Liver (tissue), 9 donors: ENCODE results near the gene DBP. TPM values are rescaled to one million over a fixed set of nuclear protein-coding genes. Genes with fewer than 3 reads are reported as not detected.

ENCODE experiments used
- DNase-seq: peaks from one replicate; pipeline ENCODE4 v3.0.0-alpha.2; 2017; ENCODE audit warnings: low spot score
- H3K27ac ChIP-seq, 2 donors: one replicate each; pipeline ENCODE4 v1.7.0; 2013; ENCODE audit warnings: inconsistent platforms in 2 of 2, low read length in 2 of 2, control low read depth in 1 of 2, low read depth in 1 of 2, mild to moderate bottlenecking in 1 of 2
- H3K27me3 ChIP-seq, 4 donors: one replicate each; pipeline versions ENCODE4 v1.6.1 to v1.7.0; 2013; ENCODE audit warnings: low read length in 3 of 4, inconsistent platforms in 1 of 4, mild to moderate bottlenecking in 1 of 4, moderate library complexity in 1 of 4; ENCODE audit not compliant: control insufficient read depth in 4 of 4, insufficient read depth in 4 of 4
- H3K36me3 ChIP-seq, 4 donors: one replicate each; pipeline versions ENCODE4 v1.6.1 to v1.7.0; 2013; ENCODE audit warnings: low read length in 3 of 4, mild to moderate bottlenecking in 3 of 4, low read depth in 1 of 4, moderate library complexity in 1 of 4; ENCODE audit not compliant: control insufficient read depth in 4 of 4, insufficient read depth in 3 of 4
- H3K4me1 ChIP-seq, 4 donors: one replicate each; pipeline versions ENCODE4 v1.6.1 to v1.7.0; 2013; ENCODE audit warnings: low read length in 3 of 4, mild to moderate bottlenecking in 3 of 4, moderate library complexity in 1 of 4; ENCODE audit not compliant: control insufficient read depth in 4 of 4, insufficient read depth in 4 of 4
- H3K4me3 ChIP-seq, 3 donors: one replicate each; pipeline versions ENCODE4 v1.6.1 to v1.7.0; 2013; ENCODE audit warnings: low read length in 3 of 3, control low read depth in 1 of 3, low read depth in 1 of 3, mild to moderate bottlenecking in 1 of 3
- H3K9ac ChIP-seq, 2 donors: one replicate each; pipeline ENCODE4 v1.7.0; 2013; ENCODE audit warnings: low read length in 2 of 2, mild to moderate bottlenecking in 2 of 2, moderate library complexity in 2 of 2, control low read depth in 1 of 2, low read depth in 1 of 2
- H3K9me3 ChIP-seq, 4 donors: one replicate each; pipeline versions ENCODE4 v1.6.1 to v1.7.0; 2013; ENCODE audit warnings: low read length in 3 of 4; ENCODE audit not compliant: control insufficient read depth in 4 of 4
- EGR1 ChIP-seq, 2 donors: IDR thresholded peaks; 2 replicates each; pipeline ENCODE4 v1.6.1; 2016 to 2018; ENCODE audit warnings: antibody characterized with exemption in 2 of 2, low read depth in 2 of 2
- HNF4A ChIP-seq, 2 donors: conservative IDR thresholded peaks; 2 replicates each; pipeline ENCODE4 v1.6.1; 2016; ENCODE audit warnings: antibody characterized with exemption in 2 of 2, mild to moderate bottlenecking in 2 of 2
- JUND ChIP-seq, 2 donors: IDR thresholded peaks; 2 replicates each; pipeline ENCODE4 v1.6.1; 2016; ENCODE audit warnings: antibody characterized with exemption in 2 of 2
- MAX ChIP-seq: IDR thresholded peaks from 2 replicates; pipeline ENCODE4 v1.6.1; 2016; ENCODE audit warnings: antibody characterized with exemption
- NR2F2 ChIP-seq: IDR thresholded peaks from 2 replicates; pipeline ENCODE4 v1.6.1; 2016; ENCODE audit warnings: antibody characterized with exemption
- RXRA ChIP-seq, 2 donors: IDR thresholded peaks; 2 replicates each; pipeline ENCODE4 v1.6.1; 2017 to 2018; ENCODE audit warnings: antibody characterized with exemption in 2 of 2, mild to moderate bottlenecking in 1 of 2
- SP1 ChIP-seq: IDR thresholded peaks from 2 replicates; pipeline ENCODE4 v1.6.1; 2018; ENCODE audit warnings: antibody characterized with exemption, mild to moderate bottlenecking
- TAF1 ChIP-seq: conservative IDR thresholded peaks from 2 replicates; pipeline ENCODE4 v1.6.1; 2016; ENCODE audit warnings: antibody characterized with exemption, mild to moderate bottlenecking
- YY1 ChIP-seq: IDR thresholded peaks from 2 replicates; pipeline ENCODE4 v1.6.1; 2016; ENCODE audit warnings: antibody characterized with exemption, mild to moderate bottlenecking
- ZBTB33 ChIP-seq: IDR thresholded peaks from 2 replicates; pipeline ENCODE4 v1.6.1; 2016; ENCODE audit warnings: antibody characterized with exemption
- WGBS: extraction: QIAGEN DNeasy Blood & Tissue Kit; methylation state at CpG from one replicate; pipeline ENCODE4 v1.1.7; 2013; 5-methylcytosine and 5-hydroxymethylcytosine counted together
- polyA plus RNA-seq, 2 donors: library from polyadenylated mRNA; stranded (reverse) in 1 of 2; unstranded in 1 of 2; fragments of 200-250 nt in 1 of 2; fragments of >200 nt in 1 of 2; fragmentation: Nextera tagmentation in 1 of 2; extraction: Ambion mirVana in 1 of 2; gene quantifications; one replicate each; pipeline versions ENCODE4 v1.2.1 to v1.2.3, GENCODE V29; 2013 to 2015
- total RNA-seq, 2 donors: library from RNA; depleted of rRNA; stranded (reverse); fragments of >200 nt; gene quantifications; one replicate each; pipeline ENCODE4 v1.2.3, GENCODE V29; 2014
- TF ChIP-seq, protein P1 (sequence below): IDR thresholded peaks from 2 replicates; pipeline ENCODE4 v1.6.1; 2016; ENCODE audit warnings: antibody characterized with exemption, mild to moderate bottlenecking
- TF ChIP-seq, protein P2 (sequence below): IDR thresholded peaks from 2 replicates; pipeline ENCODE4 v1.6.1; 2016; ENCODE audit warnings: antibody characterized with exemption
- donor health status: healthy.
- donor health status: healthy.
- donor health status: healthy.
- donor health status: healthy.
- donor health status: healthy.

The DBP gene
- total and polyA plus RNA-seq, 4 donors: 1.2 to 4.5 (median 1.8) TPM

DNA sequence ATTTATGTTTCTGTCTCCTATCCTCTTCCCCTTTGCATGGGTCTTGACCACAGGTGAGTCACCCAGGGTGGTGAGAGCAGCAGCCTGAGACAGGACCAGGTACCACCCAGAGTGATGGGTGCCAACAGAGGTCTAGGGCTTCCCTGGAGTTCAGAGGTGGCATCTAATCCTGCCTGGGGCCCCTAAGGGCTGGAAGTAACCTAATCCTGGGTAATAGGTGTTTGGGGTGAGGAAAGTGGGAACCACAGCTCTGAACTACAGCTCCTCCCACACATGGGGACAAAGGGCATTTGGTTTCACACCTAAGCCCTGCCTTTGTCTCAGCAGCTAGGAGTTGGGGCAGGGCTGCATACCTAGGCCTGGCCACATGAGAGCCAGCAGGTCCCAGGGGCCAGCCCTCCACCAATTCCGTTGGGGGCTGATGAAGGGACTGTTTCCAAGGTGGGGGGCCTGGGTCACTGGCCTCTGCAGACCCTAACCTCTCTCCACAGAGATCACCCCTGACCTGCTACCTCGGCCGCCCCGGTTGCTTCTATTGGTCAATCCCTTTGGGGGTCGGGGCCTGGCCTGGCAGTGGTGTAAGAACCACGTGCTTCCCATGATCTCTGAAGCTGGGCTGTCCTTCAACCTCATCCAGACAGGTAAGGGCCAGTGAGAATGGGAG is 9.8 kb downstream of the DBP start:
- peak; percentile 36 for DNase-seq
- Histone ChIP-seq H3K27me3 (no peaks in the 10 kb centered on the region), H3K9ac (no peak overlapping the region), H3K9me3 (no peaks in the 10 kb centered on the region), H3K4me1 (peaks cover 12 to 66% (median 39%) of the 10 kb centered on the region in 4 donors), H3K27ac (peak overlapping the region in 1 of 2 donors; percentile 51), H3K36me3 (peaks cover 0 to 7% (median 1%) of the 10 kb centered on the region in 4 donors), H3K4me3 (no peak overlapping the region)
- 58% methylated on average over 6 of the region's 6 CpGs for WGBS
- TF ChIP-seq, protein P1, sequence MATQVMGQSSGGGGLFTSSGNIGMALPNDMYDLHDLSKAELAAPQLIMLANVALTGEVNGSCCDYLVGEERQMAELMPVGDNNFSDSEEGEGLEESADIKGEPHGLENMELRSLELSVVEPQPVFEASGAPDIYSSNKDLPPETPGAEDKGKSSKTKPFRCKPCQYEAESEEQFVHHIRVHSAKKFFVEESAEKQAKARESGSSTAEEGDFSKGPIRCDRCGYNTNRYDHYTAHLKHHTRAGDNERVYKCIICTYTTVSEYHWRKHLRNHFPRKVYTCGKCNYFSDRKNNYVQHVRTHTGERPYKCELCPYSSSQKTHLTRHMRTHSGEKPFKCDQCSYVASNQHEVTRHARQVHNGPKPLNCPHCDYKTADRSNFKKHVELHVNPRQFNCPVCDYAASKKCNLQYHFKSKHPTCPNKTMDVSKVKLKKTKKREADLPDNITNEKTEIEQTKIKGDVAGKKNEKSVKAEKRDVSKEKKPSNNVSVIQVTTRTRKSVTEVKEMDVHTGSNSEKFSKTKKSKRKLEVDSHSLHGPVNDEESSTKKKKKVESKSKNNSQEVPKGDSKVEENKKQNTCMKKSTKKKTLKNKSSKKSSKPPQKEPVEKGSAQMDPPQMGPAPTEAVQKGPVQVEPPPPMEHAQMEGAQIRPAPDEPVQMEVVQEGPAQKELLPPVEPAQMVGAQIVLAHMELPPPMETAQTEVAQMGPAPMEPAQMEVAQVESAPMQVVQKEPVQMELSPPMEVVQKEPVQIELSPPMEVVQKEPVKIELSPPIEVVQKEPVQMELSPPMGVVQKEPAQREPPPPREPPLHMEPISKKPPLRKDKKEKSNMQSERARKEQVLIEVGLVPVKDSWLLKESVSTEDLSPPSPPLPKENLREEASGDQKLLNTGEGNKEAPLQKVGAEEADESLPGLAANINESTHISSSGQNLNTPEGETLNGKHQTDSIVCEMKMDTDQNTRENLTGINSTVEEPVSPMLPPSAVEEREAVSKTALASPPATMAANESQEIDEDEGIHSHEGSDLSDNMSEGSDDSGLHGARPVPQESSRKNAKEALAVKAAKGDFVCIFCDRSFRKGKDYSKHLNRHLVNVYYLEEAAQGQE: peak; percentile 25
- no peak for TF ChIP-seq ZBTB33
- peak; percentile 50 to 61 for TF ChIP-seq RXRA (IDR thresholded peaks at IDR 0.05)
- no peak for TF ChIP-seq YY1
- TF ChIP-seq MAX: peak; percentile 69
- peak in 1 of 2 donors; percentile 24 for TF ChIP-seq JUND (IDR thresholded peaks at IDR 0.05)
- peak; percentile 73 to 82 for TF ChIP-seq HNF4A (conservative IDR thresholded peaks at IDR 0.05)
- no peak for TF ChIP-seq TAF1
- TF ChIP-seq SP1: peak; percentile 72
- no peak for TF ChIP-seq NR2F2
- TF ChIP-seq EGR1 (IDR thresholded peaks at IDR 0.05; ENCODE audit: low read depth in 2 of 2): no peak

DNA sequence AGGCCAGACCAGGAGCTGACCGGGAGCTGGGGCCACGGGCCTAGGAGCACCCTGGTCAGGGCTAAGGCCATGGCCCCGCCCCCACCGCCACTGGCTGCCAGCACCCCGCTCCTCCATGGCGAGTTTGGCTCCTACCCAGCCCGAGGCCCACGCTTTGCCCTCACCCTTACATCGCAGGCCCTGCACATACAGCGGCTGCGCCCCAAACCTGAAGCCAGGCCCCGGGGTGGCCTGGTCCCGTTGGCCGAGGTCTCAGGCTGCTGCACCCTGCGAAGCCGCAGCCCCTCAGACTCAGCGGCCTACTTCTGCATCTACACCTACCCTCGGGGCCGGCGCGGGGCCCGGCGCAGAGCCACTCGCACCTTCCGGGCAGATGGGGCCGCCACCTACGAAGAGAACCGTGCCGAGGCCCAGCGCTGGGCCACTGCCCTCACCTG is 11.3 kb downstream of the DBP start:
- WGBS: 77% methylated on average over 30 of the region's 30 CpGs
- no peaks in the 10 kb centered on the region for H3K27me3 ChIP-seq
- H3K4me1 ChIP-seq: peaks cover 12 to 64% (median 40%) of the 10 kb centered on the region in 4 donors
- H3K4me3 ChIP-seq: peak overlapping the region in 1 of 3 donors; percentile 41
- H3K9me3 ChIP-seq: no peaks in the 10 kb centered on the region
- peaks cover 0 to 2% (median 0%) of the 10 kb centered on the region in 4 donors for H3K36me3 ChIP-seq
- no peak overlapping the region for H3K9ac ChIP-seq
- DNase-seq: peak; percentile 35
- H3K27ac ChIP-seq: no peak overlapping the region
- TF ChIP-seq, protein P1: no peak
- TF ChIP-seq, protein P2, sequence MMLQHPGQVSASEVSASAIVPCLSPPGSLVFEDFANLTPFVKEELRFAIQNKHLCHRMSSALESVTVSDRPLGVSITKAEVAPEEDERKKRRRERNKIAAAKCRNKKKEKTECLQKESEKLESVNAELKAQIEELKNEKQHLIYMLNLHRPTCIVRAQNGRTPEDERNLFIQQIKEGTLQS: no peak
- TF ChIP-seq TAF1 (no peak), EGR1 (IDR thresholded peaks at IDR 0.05; ENCODE audit: low read depth in 2 of 2) (no peak), NR2F2 (no peak), MAX (no peak)
